HG02759 (cell line): ENCODE data around the gene PDC.
A peak's percentile ranks its signal among the peaks of the same experiment; 100 is the strongest.
"Not testable (repeated sequence)": the region's sequence is repeated elsewhere in the genome, so short reads cannot be mapped to it uniquely, and the experiment has no call there.

Experiments
- ATAC-seq: cut with Tn5 transposase; IDR thresholded peaks from one replicate; pipeline ENCODE4 v1.9.1; 2021; ENCODE audit warnings: mild to moderate bottlenecking, moderate library complexity; ENCODE audit not compliant: unreplicated experiment

PDC gene

DNA sequence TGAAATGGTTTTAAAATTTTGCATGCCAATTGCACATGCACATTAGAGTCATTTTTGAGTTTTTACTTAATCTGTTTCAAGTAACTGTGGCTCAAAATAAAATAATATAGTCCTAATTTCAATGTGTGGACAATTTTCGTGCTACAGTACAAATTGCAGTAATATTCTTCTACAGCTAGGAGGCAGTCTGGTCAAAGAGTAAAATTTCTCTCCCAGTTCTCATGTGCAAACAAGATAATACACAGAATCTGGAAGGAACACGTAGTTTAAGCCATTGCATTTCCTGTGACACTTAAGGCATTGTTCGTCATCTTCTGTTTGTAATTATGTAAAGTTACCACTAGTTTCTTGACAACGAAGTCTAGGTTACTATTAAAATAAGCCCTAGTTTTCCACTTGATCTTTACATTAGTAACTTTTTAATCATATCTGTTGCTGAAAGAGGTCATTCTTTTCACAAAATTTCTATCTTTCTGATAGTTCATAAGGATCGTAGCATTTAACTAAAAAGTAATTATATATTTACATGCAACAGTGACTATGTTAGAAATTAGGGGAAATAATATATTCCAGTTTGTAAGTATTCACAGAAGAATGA lies 56.4 kb downstream of the PDC start:
- peak; percentile 65 for ATAC-seq

GRCh38 chr1:186403632-186404031 lies 57.3 kb downstream of the PDC start:
- ATAC-seq, result no peak

DNA sequence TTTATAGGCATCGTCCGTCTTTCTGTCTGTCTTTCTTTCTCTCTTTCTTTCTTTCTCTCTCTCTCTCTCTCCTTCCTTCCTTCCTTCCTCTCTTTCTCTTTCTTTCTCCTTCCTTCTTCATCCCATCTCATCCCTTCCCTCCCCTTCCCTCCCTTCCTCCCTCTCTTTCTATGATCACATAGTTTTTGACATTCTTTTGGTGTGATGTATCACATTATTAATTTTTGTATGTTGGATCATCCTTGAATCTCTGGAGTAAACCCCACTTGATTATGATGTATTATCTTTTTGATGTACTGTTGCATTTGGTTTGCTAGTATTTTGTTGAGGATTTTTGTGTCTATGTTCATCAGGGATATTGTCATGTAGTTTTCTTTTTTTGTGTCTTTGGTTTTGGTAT lies 59.5 kb downstream of the PDC start:
- ATAC-seq, result not testable (repeated sequence)
